A549 (cell line): Measurements from ENCODE around the gene P4HTM.

ENCODE experiments used
- CBX2 ChIP-seq: fragments of 200-600 bp; sonication (generic); IDR thresholded peaks from 2 replicates; pipeline ENCODE4 v1.6.1; 2016; ENCODE audit warnings: low read depth, mild to moderate bottlenecking, borderline replicate concordance
- HOXA7 ChIP-seq: fragments of 250-450 bp; sonication (Bioruptor Pico); IDR thresholded peaks from 2 replicates; pipeline ENCODE4 v1.5.0; 2020; ENCODE audit warnings: mild to moderate bottlenecking, moderate library complexity
- JUNB ChIP-seq: fragments of >200 bp; sonication (Bioruptor Twin); formaldehyde crosslinking; IDR thresholded peaks from 2 replicates; pipeline ENCODE4 v1.6.1; 2016
- KDM1A ChIP-seq: fragments of 200-600 bp; sonication (generic); IDR thresholded peaks from 2 replicates; pipeline ENCODE4 v1.6.1; 2016; ENCODE audit warnings: low read depth, mild to moderate bottlenecking
- MYC ChIP-seq: IDR thresholded peaks from 2 replicates; pipeline ENCODE4 v1.6.1; 2012; ENCODE audit warnings: mild to moderate bottlenecking, inconsistent platforms, low read length, improper control_type of control experiment, borderline replicate concordance
- POLR2A ChIP-seq: IDR thresholded peaks from 2 replicates; pipeline ENCODE4 v1.6.1; 2012; ENCODE audit warnings: mild to moderate bottlenecking, low read length
- TF ChIP-seq, protein P1 (sequence below): fragments of >200 bp; sonication (Bioruptor Twin); formaldehyde crosslinking; IDR thresholded peaks from 3 replicates; pipeline ENCODE4 v1.5.1; 2016
- TF ChIP-seq, protein P2 (sequence below): fragments of 200-600 bp; sonication (generic); IDR thresholded peaks from 2 replicates; pipeline ENCODE4 v1.6.1; 2016; ENCODE audit warnings: antibody characterized with exemption, mild to moderate bottlenecking, moderate library complexity
- TF ChIP-seq, protein P3 (sequence below): IDR thresholded peaks from 2 replicates; pipeline ENCODE4 v1.6.1; 2012
- TF ChIP-seq, protein P4 (sequence below): fragments of 450-650 bp; IDR thresholded peaks from 2 replicates; pipeline ENCODE4 v1.6.1; 2014; ENCODE audit warnings: antibody characterized with exemption

DNA sequence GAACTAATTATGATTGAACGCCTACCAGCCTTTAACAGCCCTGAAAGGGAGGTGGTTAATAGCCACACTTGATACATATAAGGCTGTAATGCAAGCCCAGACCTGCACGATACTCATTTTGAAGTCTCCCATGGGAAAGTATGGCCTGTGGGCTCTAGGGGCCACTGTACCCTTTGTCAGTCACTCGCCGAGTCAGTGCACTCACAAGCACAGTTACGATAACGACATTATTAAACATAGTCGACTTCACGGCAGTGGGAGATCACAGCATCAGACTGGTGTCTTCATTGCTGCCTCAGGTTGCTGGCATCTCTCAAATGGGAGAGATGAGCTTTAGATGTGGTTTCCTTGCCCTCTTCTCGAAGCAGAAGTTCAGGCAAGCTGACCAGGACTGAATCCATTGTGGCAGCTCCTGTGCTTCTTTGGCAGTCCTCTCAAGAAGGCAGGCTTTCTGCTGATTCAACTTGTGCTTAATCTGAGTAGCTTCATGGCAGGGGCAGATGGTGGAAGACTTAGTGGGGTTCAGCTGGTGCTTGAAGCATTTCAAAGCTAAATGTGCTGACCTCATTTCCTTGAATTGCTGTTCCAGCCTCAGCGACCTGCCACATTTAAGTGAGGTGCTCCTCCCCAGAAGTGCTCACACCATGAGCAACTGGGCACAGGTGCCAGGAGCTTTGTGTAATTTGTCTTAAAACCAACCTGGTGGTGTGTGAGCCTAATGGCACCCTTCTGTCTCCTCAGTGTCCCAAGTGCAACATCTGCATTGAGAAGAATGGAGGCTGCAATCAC is 15.8 kb upstream of the P4HTM start:
- TF ChIP-seq, protein P1, sequence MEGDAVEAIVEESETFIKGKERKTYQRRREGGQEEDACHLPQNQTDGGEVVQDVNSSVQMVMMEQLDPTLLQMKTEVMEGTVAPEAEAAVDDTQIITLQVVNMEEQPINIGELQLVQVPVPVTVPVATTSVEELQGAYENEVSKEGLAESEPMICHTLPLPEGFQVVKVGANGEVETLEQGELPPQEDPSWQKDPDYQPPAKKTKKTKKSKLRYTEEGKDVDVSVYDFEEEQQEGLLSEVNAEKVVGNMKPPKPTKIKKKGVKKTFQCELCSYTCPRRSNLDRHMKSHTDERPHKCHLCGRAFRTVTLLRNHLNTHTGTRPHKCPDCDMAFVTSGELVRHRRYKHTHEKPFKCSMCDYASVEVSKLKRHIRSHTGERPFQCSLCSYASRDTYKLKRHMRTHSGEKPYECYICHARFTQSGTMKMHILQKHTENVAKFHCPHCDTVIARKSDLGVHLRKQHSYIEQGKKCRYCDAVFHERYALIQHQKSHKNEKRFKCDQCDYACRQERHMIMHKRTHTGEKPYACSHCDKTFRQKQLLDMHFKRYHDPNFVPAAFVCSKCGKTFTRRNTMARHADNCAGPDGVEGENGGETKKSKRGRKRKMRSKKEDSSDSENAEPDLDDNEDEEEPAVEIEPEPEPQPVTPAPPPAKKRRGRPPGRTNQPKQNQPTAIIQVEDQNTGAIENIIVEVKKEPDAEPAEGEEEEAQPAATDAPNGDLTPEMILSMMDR, result no peak
- no peak for TF ChIP-seq KDM1A
- TF ChIP-seq HOXA7 (CRISPR knock-in tag), result no peak
- TF ChIP-seq, protein P2, sequence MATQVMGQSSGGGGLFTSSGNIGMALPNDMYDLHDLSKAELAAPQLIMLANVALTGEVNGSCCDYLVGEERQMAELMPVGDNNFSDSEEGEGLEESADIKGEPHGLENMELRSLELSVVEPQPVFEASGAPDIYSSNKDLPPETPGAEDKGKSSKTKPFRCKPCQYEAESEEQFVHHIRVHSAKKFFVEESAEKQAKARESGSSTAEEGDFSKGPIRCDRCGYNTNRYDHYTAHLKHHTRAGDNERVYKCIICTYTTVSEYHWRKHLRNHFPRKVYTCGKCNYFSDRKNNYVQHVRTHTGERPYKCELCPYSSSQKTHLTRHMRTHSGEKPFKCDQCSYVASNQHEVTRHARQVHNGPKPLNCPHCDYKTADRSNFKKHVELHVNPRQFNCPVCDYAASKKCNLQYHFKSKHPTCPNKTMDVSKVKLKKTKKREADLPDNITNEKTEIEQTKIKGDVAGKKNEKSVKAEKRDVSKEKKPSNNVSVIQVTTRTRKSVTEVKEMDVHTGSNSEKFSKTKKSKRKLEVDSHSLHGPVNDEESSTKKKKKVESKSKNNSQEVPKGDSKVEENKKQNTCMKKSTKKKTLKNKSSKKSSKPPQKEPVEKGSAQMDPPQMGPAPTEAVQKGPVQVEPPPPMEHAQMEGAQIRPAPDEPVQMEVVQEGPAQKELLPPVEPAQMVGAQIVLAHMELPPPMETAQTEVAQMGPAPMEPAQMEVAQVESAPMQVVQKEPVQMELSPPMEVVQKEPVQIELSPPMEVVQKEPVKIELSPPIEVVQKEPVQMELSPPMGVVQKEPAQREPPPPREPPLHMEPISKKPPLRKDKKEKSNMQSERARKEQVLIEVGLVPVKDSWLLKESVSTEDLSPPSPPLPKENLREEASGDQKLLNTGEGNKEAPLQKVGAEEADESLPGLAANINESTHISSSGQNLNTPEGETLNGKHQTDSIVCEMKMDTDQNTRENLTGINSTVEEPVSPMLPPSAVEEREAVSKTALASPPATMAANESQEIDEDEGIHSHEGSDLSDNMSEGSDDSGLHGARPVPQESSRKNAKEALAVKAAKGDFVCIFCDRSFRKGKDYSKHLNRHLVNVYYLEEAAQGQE, result no peak
- TF ChIP-seq, protein P3, sequence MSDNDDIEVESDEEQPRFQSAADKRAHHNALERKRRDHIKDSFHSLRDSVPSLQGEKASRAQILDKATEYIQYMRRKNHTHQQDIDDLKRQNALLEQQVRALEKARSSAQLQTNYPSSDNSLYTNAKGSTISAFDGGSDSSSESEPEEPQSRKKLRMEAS, result no peak
- no peak for TF ChIP-seq JUNB
- no peak for TF ChIP-seq CBX2
- TF ChIP-seq, protein P4, sequence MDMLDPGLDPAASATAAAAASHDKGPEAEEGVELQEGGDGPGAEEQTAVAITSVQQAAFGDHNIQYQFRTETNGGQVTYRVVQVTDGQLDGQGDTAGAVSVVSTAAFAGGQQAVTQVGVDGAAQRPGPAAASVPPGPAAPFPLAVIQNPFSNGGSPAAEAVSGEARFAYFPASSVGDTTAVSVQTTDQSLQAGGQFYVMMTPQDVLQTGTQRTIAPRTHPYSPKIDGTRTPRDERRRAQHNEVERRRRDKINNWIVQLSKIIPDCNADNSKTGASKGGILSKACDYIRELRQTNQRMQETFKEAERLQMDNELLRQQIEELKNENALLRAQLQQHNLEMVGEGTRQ, result no peak
- TF ChIP-seq POLR2A, result no peak
- no peak for TF ChIP-seq MYC
